ENCODE measurements around the gene CARD11.

Gene CARD11

DNA sequence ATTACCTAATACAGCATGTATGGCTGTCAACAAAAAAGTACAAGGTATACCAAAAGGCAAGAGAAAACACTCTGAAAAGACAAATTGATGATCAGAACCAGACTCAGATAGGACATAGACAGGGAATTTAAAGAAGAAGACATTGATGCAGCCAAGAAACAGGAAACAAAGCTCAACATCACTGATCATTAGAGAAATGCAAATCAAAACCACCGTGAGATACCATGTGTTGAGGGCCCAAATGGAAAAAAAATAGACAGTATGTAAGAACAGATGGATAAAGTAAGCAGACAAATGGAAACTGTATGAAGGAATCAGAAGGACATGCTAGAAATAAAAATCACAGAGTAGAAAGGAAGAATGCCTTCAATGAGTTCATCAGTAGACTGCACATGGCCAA lies 23.3 kb downstream of the CARD11 start:
- no peak for DNase-seq (ENCODE audit: low read depth)

DNA sequence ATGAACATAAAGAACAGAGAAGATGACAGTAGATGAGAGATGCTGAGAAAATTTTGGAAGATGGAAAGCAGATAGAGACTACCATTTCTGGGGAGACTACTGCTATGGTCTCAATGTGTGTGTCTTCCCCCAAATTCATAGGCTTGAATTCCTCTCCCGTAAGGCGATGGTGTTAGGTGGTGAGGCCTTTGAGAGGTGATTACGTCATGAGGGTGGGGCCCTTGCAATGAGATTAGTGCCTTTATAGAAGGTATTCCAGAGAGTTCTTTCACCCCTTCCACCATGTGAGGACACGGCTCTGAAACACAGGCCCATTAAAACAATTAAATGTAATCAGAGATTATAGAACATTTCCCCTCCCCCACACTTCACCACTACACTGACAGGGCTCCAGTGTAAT lies 23.9 kb downstream of the CARD11 start:
- no peak for DNase-seq (ENCODE audit: low read depth)

DNA sequence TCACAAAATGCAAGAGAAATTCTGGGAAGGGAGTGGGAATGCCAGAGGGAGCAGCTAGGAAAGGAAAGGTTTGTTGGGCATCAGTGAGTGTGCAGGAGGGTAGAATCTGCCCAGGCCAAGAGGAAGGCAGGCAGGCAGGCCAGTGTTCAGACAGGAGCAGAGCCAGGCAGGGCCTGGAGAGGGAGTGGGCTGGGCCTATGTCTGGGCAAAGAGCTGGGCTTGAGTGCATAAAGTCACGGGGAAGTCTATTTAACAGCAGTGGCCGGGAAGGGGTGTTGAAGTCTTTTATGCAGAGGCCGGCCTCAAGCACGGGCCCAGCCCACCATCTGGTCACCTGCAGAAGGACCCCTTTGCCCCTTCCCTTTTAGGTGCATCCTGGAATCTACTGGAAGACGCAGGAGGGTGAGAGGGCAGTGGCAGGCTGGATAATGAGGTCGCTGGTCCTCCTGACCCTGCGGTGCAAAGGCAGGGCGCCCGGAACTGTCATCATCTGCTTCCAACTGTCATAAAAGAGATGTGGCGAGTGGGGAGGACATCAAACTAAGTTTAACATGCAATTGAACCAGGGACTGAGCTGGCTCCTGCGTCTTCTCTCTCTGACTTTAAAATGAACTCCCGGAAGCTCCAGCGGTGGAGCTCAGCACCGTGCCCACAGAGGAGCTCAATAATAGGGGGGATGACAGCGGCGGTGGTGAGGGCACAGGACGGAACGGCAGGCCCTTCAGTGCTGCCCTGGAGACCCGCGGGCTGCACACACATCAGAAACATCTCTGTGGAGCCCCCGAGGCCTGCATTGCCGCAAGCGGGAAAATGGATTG lies 29.5 kb downstream of the CARD11 start:
- DNase-seq (ENCODE audit: low read depth) = no peak

DNA sequence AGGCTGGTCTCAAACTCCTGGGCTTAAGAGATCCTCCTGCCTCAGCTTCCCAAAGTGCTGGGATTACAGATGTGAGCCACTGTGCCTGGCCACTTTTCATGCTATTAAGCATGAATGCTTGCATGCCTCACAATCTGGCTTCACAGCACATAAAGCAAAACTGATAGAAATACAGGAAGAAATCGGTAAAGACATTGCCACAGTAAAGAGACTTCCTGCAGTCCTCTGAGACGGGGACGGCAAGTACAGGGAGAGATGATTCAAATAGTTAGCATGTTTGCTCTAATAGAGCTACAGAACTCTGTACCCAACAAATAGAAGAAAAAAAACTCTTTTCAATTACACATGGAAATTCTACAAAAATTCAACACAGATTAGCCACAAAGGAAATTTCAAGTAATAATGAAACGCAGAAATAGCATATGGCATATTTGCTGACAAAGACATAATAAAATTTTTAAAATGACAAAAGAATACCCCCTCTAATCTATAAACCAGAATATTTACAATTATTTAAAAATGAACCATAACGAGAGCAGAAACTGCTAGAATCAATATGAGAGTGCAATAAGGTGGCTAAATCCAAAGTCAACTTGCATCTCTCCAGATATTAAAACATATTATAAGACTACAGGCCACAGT lies 32.3 kb downstream of the CARD11 start:
- DNase-seq (ENCODE audit: low read depth) = no peak

DNA sequence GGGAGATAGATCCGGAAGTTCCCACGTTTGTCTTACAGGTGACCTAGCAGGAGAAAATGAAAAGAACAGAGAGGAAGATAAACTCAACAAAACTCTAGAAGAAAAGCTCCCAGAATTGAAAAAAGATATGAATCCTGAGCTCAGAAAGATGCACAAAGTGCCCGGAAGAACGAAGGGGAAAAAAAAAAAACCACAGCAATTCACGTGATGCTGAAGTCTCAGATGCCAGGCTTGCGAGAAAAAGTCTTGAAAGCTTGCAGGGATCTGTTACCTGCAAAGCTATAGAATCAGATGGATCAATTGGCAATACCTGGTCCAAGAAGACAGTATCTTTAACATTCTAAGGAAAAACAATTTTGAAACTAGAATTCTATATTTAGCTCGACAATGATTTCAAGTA lies 33.5 kb downstream of the CARD11 start:
- DNase-seq (ENCODE audit: low read depth) = no peak

DNA sequence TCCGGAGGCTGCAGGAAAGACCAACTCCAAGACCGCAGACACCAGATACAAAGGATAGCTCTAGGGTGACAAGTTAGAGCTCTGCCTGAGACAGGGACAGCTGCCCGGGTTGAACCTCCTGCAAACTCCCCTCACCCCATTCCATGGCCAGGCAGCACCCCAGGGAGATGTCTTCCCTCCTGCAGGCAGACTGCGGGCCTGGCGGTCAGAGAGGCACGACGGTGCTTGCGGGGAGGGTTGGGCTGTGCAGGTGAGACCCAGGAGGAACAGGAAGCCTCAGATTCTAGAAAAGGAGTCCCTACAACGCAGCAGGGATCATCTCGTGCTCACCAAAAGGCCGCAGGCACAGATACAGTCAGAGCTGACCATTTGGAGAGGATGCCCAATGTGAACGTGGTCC lies 34.6 kb downstream of the CARD11 start:
- DNase-seq (ENCODE audit: low read depth) = no peak

DNA sequence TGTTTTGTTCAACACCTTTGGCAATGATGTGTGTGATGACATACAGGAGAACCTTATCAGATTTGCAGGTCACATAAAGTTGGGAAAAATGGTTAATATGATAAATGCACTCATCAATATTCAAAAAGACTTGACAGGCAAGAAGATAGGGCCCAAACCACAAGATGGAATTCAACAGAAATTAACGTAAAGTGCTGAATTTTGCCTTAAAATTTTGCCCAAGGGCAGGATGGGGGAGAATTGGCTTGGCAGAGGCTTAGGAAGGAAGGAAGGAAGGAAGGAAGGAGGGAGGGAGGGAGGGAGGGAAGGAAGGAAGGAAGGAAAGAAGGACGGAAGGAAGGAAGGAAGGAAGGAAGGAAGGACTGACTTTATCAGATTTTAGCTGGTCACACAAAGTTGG lies 35.3 kb downstream of the CARD11 start:
- no peak for DNase-seq (ENCODE audit: low read depth)

DNA sequence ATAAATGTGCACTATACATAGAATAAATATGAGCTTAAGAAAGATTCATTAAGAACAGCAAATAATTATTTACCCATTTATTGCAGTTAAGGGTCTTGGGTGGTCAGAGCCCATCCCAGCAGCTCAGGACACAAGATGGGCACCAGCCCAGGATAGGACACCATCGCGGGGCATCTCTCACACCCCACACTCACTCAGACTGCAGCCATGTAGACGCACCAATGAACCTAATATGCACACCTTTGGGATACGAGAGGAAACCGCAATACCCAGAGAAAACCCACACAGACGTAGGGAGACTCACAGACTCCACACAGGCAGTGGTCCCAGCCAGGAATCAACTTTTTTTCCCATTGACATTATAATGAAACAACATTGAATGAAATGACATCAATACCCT lies 36.0 kb downstream of the CARD11 start:
- no peak for DNase-seq (ENCODE audit: low read depth)

DNA sequence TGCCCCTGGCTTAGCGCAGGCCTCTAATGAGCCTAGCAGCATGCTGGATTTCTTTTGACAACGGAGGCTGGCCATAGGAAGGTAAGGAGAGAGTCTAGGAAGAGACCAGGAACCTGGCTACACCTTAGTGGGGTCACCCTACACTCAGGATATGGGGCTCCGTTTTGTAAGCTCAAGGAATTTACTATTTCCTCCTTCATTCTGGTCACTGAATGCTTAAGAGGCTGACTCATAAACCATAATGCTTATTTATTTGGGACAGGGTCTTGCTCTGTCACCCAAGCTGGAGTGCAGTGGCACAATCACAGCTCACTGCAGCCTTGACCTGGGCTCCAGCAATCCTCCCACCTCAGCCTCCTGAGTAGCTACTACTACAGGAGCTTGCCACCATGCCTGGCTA lies 38.4 kb downstream of the CARD11 start:
- no peak for DNase-seq (ENCODE audit: low read depth)

DNA sequence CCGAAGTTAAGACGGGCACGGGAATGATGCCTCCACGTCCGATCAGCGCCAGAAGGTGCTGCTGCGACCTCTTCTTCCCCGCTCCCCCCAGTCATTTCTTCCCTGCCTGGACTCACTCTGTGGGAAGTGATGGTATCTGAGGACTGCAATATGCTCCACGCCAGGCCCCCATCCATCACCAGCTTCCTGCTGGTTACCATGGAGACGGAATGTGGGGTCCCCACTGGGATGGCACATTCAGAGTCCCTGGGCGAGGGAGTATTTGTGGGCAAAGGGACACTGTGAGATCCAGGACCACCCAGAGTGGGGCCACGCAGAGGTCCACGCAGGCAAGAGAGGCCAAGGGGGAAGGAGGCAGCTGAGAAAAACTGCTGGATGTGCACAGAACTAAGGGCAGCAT lies 39.7 kb downstream of the CARD11 start:
- no peak for DNase-seq (ENCODE audit: low read depth)

DNA sequence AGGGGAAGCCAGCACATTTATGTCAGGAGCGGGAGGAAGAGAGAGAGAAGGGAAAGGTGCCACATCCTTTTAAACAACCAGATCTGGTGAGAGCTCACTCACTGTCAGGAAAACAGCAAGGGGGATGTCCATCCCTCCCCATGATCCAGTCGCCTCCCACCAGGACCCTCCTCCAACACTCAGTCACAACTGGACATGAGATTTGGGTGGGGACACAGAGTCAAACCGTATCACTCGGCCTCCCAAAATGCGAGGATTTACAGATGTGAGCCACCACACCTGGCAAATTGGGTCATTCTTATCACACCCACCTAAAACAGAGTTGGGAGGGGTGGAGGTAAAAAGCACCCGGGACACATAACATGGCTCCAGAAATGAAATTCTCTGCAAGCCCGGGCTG lies 41.0 kb downstream of the CARD11 start:
- no peak for DNase-seq (ENCODE audit: low read depth)

DNA sequence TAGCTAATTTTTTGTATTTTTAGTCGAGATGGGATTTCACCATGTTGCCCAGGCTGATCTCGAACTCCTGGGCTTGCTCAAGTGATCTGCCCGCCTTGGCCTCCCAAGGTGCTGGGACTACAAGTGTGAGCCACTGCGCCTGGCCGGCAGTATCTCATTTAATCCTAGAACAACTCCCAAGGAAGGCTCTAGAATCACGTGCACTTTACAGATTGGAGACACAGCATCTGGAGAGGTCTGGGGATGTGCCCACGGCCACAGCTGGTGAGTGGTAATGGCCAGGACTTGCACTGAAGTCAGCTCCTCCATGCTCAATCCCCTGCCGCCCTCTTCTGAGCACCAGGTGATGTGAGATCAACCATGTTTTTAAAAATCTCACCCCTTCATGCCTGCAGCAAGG lies 43.1 kb downstream of the CARD11 start:
- DNase-seq (ENCODE audit: low read depth) = no peak

DNA sequence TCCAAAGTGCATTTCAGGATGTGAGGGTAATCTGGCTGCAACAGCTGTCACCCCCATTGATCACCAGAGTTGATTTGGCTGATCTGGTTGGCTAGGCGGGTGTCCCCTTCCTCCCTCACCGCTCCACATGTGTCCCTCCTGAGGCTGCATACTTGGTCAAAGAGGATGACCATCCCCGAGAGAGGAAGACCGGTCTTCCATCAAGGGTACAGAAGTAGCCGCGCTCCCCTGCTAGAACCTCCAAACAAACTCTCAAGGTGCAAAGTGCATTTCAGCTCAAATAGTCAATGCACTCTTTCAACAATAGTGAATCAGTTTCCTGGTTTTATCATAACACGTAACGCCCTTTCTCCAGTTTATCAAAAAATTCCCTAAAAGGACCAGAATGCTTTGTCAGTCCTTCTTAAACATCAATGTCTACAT lies 44.6 kb downstream of the CARD11 start:
- no peak for DNase-seq (ENCODE audit: low read depth)

DNA sequence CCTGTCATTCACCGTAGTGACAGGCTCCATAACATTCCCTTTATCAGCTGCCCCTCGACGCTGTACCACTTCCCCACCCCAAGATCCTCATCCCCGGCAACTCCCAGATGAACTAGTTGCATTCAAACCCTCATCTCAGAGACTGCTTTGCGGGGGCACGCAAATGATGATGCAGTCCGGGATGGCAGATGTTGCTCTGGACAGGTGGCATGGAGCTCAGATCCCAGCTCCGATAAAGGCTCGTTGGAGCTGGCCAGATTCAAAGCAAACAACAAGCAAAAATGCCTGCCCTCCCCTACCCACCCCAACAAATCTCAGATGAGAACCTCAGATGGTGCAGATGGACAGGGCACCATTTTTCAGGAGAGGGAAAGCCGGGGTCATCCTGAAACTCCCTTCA lies 46.7 kb downstream of the CARD11 start:
- DNase-seq (ENCODE audit: low read depth) = no peak

DNA sequence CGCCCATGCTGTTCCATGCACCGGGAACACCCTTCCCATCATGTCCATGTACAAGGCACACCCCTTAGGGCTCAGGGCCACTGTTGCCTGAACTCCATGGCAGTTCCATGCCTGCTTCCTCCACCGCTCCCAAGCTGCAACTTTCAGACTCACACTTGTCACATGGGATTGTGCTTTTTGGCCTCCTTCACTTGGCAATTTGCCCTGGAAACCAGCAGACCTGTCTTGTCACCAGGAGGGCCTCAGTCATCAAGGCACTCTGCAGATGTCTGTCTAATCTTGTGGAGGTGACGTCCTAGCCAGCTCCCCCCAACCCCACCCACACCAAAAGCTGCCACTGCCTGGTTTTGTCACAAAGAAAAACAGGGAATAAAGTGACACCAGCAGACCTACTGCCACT lies 47.5 kb downstream of the CARD11 start:
- DNase-seq (ENCODE audit: low read depth) = no peak

DNA sequence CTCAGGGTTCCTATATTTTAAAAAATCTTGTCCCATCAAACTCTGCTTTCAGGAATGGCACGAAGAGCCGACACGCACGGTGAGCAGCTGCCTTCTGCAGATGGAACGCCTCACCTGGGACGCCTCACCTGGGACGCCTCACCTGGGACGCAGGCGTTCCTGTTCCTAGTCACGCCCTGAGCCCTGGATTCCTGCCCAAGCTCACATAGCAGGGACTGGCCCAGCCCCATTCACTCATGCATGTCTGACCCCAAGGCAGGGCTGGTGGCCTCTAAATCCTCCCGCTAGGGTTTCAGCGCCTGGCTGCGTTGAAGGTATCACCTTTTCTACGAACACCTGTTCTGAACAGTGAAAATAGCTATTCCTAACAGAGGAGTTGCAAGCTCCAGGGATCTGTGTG lies 49.8 kb downstream of the CARD11 start:
- no peak for DNase-seq (ENCODE audit: low read depth)

DNA sequence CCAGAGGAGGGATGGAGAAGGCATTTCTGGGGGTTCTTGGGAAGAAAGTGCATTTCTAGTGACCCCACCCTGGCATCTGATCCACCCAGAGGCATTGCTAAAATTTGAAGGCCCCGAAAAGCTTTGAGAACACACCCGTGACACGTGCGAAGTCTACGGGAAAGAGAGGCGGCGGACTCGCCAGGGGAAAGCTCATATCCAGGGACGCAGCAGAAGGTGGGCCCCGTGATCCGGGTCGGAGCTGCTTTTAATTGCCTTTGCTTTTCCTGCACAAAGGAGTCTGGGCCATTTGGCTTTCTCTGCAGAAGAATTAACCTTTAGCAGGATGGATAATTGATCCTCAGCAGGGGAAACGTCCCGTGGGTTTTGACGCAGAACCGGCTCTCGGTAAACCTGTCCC lies 50.3 kb downstream of the CARD11 start:
- DNase-seq (ENCODE audit: low read depth) = no peak

DNA sequence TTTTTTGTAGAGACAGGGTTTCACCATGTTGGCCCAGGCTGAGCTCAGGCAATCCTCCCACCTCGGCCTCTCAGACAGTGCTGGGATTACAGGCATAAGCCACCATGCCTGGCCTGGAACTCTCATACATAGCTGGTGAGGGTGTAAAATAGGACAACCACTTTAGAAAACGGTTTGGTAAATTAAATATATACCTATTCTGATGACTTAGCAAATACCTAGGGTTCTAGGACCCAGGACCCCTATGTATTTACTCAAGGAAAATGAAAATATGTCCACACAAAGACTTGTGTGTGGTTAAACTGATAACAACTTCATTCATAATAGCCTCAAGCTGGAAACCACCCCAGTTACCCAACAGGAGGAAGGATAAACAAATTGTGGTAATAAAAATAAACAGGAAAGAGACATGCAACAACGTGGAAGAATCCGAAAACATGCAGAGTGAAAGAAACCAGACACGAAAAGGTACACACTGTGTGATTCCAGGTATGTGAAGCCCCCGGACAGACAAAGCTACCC lies 52.7 kb downstream of the CARD11 start:
- no peak for DNase-seq (ENCODE audit: low read depth)

DNA sequence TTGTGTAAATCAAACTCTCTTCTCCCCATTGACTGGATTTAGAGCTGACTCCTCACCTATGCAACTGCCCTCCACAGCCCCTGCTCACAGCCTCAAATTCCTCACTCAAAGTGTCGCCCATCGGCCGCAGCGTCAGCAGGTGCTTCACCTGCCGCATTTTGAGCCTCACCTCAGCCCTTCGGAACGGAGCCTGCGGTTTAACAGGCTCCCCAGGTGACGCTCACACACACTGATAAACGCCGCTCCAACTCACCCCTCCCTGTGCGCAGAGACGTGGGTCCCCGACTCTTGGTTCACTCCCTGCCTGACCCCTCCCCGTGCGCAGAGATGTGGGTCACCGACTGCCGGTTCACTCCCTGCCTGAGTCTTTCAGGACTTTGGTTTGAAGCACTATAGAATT lies 57.1 kb downstream of the CARD11 start:
- DNase-seq (ENCODE audit: low read depth) = no peak

DNA sequence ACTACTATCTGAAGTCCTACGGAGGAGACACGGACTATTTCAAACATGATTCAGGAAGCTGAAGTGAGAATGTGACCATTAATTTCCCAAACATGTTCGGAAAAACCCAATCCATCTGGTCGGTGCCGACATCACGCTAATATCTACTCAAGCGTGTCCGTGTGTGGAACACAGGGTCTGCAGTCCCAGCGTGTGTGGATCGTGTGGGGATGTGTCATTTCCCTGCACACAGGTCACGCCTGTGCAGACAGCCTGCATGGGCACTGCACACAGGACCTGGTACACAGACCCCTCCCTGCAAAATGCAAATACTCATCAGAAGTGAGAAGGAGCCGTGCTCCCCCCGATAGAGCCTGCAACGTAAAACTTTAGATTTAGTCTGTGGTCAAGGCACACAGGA lies 57.8 kb downstream of the CARD11 start:
- no peak for DNase-seq (ENCODE audit: low read depth)

DNA sequence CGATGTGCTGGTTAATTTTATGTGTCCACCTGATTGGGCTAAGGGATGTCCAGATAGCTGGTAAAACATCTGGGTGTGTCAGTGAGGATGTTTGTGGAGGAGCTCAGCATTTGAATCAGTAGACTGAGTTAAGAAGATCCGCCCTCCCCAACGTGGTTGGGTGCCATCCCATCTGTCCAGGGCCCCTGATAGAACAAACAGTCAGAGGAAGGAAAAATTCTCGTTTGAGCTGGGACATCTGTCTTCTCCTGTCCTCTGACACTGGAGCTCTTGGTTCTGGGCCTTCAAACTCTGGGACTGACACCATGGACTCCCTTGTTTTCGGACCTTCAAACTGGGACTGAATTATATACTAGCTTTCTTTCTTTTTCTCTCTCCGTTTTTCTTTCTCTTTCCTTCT lies 59.6 kb downstream of the CARD11 start:
- no peak for DNase-seq (ENCODE audit: low read depth)

DNA sequence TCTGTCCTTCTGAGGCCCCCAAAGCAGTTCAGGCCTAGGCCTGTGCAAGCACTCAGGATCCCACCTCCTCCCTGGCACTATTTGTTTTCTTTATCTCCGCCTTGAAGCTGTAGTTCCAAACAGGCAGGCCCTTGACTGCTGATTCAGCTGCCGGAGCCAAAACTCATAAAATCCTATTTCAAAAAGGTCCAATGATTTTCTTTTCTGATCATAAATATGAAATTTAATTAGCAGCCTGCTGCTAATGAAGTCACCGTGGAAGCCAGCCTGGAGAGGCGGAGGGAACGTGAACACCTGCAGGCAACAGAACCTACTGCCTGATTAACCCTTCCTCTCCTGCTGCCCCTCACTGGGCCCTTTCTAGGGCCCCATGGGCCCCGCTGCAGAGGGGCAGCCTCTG lies 60.1 kb downstream of the CARD11 start:
- no peak for DNase-seq (ENCODE audit: low read depth)

DNA sequence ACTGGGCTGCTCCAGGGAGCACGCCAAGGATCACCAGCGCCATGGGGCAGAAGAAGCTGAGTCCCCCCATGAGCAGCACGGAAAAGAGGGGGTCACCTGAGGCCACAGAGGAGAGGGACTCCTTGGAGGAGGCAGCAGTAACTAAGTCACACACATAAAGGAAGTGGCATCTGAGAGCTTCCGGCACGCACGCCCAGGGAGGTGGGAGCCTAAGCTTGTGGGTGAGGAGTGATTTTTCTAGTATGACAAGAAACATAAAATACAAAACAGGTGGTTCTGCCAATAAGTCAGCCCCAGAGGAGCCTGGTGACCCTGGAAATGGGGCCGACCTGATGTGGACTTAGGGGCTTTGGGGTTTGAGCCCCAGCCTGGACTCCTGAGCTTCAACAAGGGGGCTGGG lies 60.8 kb downstream of the CARD11 start:
- DNase-seq (ENCODE audit: low read depth) = peak; percentile 21

DNA sequence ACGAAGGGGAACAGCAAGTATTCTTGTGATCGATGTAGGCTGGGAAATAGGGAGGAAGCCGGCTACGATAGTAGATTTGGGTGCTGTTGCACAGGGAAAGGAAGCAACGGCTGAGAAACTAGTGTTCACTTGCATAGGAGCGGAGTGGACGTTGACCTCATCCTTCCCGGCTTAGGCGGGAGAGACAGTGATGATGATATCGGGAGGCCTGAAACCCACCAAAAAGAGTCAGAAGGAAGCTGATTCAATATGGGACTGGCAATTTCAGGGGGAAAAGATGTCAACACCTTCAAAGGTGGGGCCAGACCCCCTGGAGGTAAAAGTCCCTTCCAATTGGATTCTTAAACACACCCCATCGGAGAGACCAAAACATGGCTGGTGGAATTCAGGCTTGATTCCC lies 61.3 kb downstream of the CARD11 start:
- no peak for DNase-seq (ENCODE audit: low read depth)
